Subcutaneous adipose tissue (tissue), 4 donors: ENCODE measurements around the gene ANAPC5. TPM values are rescaled to one million over a fixed set of nuclear protein-coding genes. Genes with fewer than 3 reads are reported as not detected.

Experiments used
- CTCF ChIP-seq: fragments of 450-650 bp; IDR thresholded peaks from one replicate; pipeline ENCODE4 v1.5.1; 2016; ENCODE audit warnings: low read depth, mild to moderate bottlenecking, control low read depth, antibody characterized with exemption, moderate library complexity
- total RNA-seq, 4 donors: library from RNA; depleted of rRNA; stranded (reverse); fragments of >200 nt; gene quantifications; one replicate each; pipeline ENCODE4 v1.1.0, GENCODE V29; 2016

ANAPC5 gene
- total RNA-seq = 100 to 1,000 TPM; 109 to 135 (median 127) TPM

GRCh38 chr12:121351820-121352681 lies at the start of gene ANAPC5:
Gene ANAPC5, minus strand, starts transcription at chr12:121352411. Its CDS starts 71 bp downstream, at chr12:121352340.
- TF ChIP-seq CTCF = no peak

DNA sequence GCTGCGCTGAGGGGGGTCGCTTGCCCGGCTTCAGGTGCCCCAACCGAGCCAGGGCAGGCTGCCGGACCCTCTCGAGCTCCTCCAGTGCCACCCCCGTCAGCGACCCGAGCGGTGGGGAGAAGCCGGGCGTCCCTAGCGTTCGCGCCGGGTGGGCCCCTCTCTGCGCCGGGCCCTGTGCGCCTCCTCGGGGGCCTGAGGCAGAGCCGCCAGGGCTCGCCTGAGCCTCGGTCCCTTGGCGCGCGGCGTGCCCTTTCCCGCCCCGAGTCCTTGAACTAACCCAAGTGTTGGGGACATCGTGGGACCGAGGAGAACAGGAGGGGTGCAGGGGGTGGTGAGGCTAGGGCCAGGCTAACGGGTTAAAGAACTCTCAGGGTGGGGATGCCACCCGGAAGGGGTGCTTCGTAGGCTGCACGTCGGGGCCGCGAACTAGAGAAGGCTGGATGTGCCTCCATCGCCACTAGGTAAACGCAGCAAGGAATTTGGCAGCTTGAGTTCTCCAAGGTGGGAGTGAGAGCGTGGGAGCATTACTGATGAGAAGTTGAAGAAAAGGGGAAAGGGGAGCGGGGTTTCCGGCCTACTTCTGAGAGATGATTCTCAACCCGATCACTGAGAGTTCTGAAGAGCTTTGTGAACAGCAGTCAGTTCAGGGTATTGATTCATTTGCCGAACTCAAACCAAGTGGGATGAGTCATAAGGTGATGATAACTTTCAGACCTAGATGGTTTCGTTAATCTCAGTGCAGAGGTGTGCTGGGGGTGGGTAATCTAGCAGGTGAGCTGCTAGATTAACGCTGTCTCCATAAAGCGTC lies 48.3 kb upstream of the ANAPC5 start:
- TF ChIP-seq CTCF = no peak

DNA sequence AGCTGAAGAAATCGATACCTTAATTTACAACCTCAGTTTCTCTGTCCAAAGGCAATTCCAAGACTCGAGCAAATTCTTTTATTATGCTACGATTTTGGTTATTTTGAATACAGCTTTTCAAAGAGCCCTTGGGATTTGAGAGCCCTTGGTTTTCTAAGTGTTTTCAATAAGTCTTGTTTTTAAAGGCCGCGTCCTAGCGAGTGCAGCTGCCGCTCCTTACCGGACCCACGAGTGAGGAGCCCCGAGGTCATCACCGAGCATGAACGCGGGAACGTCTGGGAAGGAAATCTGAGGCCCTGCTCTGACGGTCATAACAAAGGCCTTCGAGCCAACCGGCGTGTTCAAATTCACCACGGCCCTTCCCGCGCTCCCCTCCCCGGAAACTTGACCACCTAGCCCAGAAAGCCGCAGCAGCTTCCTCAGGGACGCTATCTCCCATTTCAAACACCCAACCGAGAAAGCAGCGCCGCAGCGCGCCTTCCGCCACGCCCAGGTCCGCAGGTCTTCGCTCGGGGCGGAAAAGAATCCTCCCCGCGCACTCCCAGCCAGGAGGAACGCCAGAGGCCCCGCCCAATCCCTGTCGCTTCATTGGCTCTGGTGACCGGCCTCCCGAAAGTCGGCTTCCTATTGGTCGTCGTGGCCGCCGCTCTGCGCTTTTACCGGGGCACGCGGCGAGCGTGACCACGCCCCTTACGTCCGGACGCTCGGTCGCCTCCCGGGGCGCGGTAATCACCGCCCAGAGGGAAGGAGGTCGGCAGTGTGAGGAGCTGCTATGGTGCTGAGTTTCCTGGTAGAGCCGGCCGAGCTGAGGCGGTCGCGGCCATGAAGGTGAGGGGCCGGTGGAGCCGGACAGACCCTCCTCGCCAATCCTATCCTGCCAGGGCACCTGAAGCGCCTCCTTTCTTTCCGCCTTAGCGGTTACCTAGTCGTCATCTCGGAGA lies 47.5 kb upstream of the ANAPC5 start, which contains the start of gene RNF34:
RNF34 (plus strand) TSS at position 728 of the 941 bp plus-strand sequence; CDS start at position 823, 95 bp downstream.
- TF ChIP-seq CTCF = no peak

- no peak for TF ChIP-seq CTCF
Measured at GRCh38 chr12:121398355-121398754, 46.1 kb upstream of the ANAPC5 start.

DNA sequence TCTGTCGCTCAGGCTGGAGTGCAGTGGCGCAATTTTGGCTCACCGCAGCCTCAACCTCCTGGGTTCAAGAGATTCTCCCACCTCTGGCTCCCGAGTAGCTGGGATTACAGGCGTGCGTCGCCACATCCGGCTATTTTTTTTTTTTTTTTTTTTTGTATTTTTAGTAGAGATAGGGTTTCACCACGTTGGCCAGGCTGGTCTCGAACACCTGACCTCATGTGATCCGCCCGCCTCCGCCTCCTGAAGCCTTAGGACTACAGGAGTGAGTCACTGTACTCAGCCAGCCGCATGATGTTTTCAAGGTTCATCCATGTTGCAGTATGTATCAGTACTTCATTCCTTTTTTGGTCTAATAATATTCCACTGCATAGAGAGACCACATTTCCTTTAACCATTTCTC lies 45.3 kb upstream of the ANAPC5 start:
- no peak for TF ChIP-seq CTCF

- no peak for TF ChIP-seq CTCF
Measured at GRCh38 chr12:121392325-121392716, 40.1 kb upstream of the ANAPC5 start.
